GM12878 (cell line): Measurements from ENCODE around the gene SLC16A10. TPM values are rescaled to one million over a fixed set of nuclear protein-coding genes. Genes with fewer than 3 reads are reported as not detected.

ENCODE experiments used
- ATF3 ChIP-seq: IDR thresholded peaks from 2 replicates; pipeline ENCODE4 v1.6.1; 2011; ENCODE audit warnings: low read depth, mild to moderate bottlenecking, low read length, moderate library complexity, borderline replicate concordance; ENCODE audit errors: extremely low read depth
- ATF7 ChIP-seq: fragments of 450-650 bp; IDR thresholded peaks from 2 replicates; pipeline ENCODE4 v1.6.1; 2016; ENCODE audit warnings: low read depth, mild to moderate bottlenecking
- CBFB ChIP-seq: IDR thresholded peaks from 2 replicates; pipeline ENCODE4 v1.6.1; 2016; ENCODE audit warnings: antibody characterized with exemption, low read depth
- CHD2 ChIP-seq: IDR thresholded peaks from 2 replicates; pipeline ENCODE4 v1.6.1; 2011; ENCODE audit warnings: low read depth, low read length, improper control_type of control experiment, borderline replicate concordance
- EP300 ChIP-seq, 2 experiments: fragments of 150-350 bp in 1 of 2; IDR thresholded peaks; 2 replicates each; pipeline ENCODE4 v1.6.1; 2011 to 2012; ENCODE audit warnings: low read depth in 2 of 2, low read length in 2 of 2, borderline replicate concordance in 1 of 2, improper control_type of control experiment in 1 of 2, inconsistent platforms in 1 of 2; ENCODE audit not compliant: control insufficient read depth in 1 of 2
- FOS ChIP-seq: IDR thresholded peaks from 3 replicates; pipeline ENCODE4 v1.6.1; 2011; ENCODE audit warnings: borderline replicate concordance; ENCODE audit not compliant: insufficient read length; ENCODE audit errors: extremely low read depth
- GABPA ChIP-seq: IDR thresholded peaks from 2 replicates; pipeline ENCODE4 v1.6.1; 2014; ENCODE audit warnings: antibody characterized with exemption, low read depth, mild to moderate bottlenecking, inconsistent platforms
- HDGF ChIP-seq: fragments of 450-650 bp; IDR thresholded peaks from 2 replicates; pipeline ENCODE4 v1.6.1; 2016; ENCODE audit warnings: antibody characterized with exemption
- MTA3 ChIP-seq: IDR thresholded peaks from 2 replicates; pipeline ENCODE4 v1.6.1; 2012; ENCODE audit warnings: low read length, inconsistent platforms, borderline replicate concordance
- MXI1 ChIP-seq: fragments of 150-350 bp; IDR thresholded peaks from 2 replicates; pipeline ENCODE4 v1.6.1; 2011; ENCODE audit warnings: low read depth, mild to moderate bottlenecking, inconsistent platforms, low read length, improper control_type of control experiment
- NR2F1 ChIP-seq: fragments of 450-650 bp; conservative IDR thresholded peaks from 2 replicates; pipeline ENCODE4 v1.6.1; 2017; ENCODE audit warnings: mild to moderate bottlenecking
- POLR2A ChIP-seq: IDR thresholded peaks from 2 replicates; pipeline ENCODE4 v1.6.1; 2011; ENCODE audit warnings: low read depth, mild to moderate bottlenecking, low read length
- RB1 ChIP-seq: fragments of 450-650 bp; formaldehyde crosslinking; IDR thresholded peaks from 2 replicates; pipeline ENCODE4 v1.6.1; 2017; ENCODE audit warnings: mild to moderate bottlenecking, borderline replicate concordance
- REST ChIP-seq: IDR thresholded peaks from 2 replicates; pipeline ENCODE4 v1.6.1; 2012; ENCODE audit warnings: mild to moderate bottlenecking, low read depth, low read length
- SIX5 ChIP-seq: IDR thresholded peaks from 2 replicates; pipeline ENCODE4 v1.6.1; 2011; ENCODE audit warnings: mild to moderate bottlenecking, low read depth, low read length, moderate library complexity; ENCODE audit not compliant: severe bottlenecking
- SMARCA5 ChIP-seq: fragments of 450-650 bp; IDR thresholded peaks from 2 replicates; pipeline ENCODE4 v1.6.1; 2017; ENCODE audit warnings: mild to moderate bottlenecking
- SPI1 ChIP-seq: IDR thresholded peaks from 2 replicates; pipeline ENCODE4 v1.6.1; 2011; ENCODE audit warnings: low read depth, mild to moderate bottlenecking, low read length, moderate library complexity, borderline replicate concordance; ENCODE audit not compliant: insufficient read depth
- SREBF2 ChIP-seq: IDR thresholded peaks from 2 replicates; pipeline ENCODE4 v1.6.1; 2012; ENCODE audit warnings: mild to moderate bottlenecking, low read length
- TAF1 ChIP-seq: IDR thresholded peaks from 2 replicates; pipeline ENCODE4 v1.6.1; 2011; ENCODE audit warnings: mild to moderate bottlenecking, low read depth, low read length, borderline replicate concordance
- TCF12 ChIP-seq: IDR thresholded peaks from 2 replicates; pipeline ENCODE4 v1.6.1; 2011; ENCODE audit warnings: low read depth, mild to moderate bottlenecking, low read length
- YY1 ChIP-seq: IDR thresholded peaks from 2 replicates; pipeline ENCODE4 v1.6.1; 2011; ENCODE audit warnings: low read depth, mild to moderate bottlenecking, low read length
- ZNF207 ChIP-seq: fragments of 450-650 bp; IDR thresholded peaks from 2 replicates; pipeline ENCODE4 v1.6.1; 2014; ENCODE audit warnings: antibody characterized with exemption, mild to moderate bottlenecking, borderline replicate concordance
- ZNF592 ChIP-seq: fragments of 450-650 bp; IDR thresholded peaks from 2 replicates; pipeline ENCODE4 v1.6.1; 2017; ENCODE audit warnings: mild to moderate bottlenecking, moderate library complexity
- polyA plus RNA-seq, 11 experiments: library from polyadenylated mRNA; depleted of rRNA in 4 of 11; unstranded in 6 of 11; stranded (reverse) in 5 of 11; fragments of >200 nt; fragmentation: Nextera tagmentation in 4 of 11; fragmentation: Illumina TruSeq in 1 of 11; extraction: Ambion mirVana in 4 of 11; extraction: Trizol in 1 of 11; gene quantifications; 1 replicate in 1 of 11; 2 replicates in 10 of 11; pipeline versions ENCODE4 v1.2.1 to v1.2.3, GENCODE V29; 2011 to 2016; ENCODE audit warnings: inconsistent platforms in 2 of 11, missing spikeins in 2 of 11, low read depth in 1 of 11
- total RNA-seq, 4 experiments: library from RNA; depleted of rRNA in 3 of 4; stranded (reverse); fragments of >200 nt in 3 of 4; fragmentation: Illumina TruSeq in 1 of 4; extraction: Trizol in 1 of 4; gene quantifications; 2 replicates each; pipeline versions ENCODE4 v1.2.1 to v1.2.3, GENCODE V29; 2013 to 2021

The SLC16A10 gene
- total and polyA plus RNA-seq, 10 of the 15 experiments (the other 5 are each of a cell fraction or from before 2014, with no cell fraction given) = 2.3 to 19.0 (median 8.0) TPM

GRCh38 chr6:111259089-111259831, 172.0 kb downstream of the SLC16A10 start (continued):
- TF ChIP-seq ZNF592 = peak; percentile 80; the same call in 1 of the 2 replicates
- TF ChIP-seq TCF12 = peak; percentile 66
- no peak; the same call in 1 of the 2 replicates for TF ChIP-seq SMARCA5
- TF ChIP-seq ATF7 = peak; percentile 48
- 0 out of 2 replicates have a peak, but pooled peaks have one; percentile 12 for TF ChIP-seq RB1
- TF ChIP-seq GABPA = peak; percentile 90
- TF ChIP-seq SREBF2 = no peak
- TF ChIP-seq SIX5 = peak; percentile 19
- peak; percentile 88; the same call in 1 of the 2 replicates for TF ChIP-seq ZNF207
- peak; percentile 71 for TF ChIP-seq TAF1
- no peak for TF ChIP-seq FOS
- peak; percentile 35; the same call in 1 of the 2 replicates for TF ChIP-seq CHD2
- peak; percentile 96 for TF ChIP-seq ATF3
- TF ChIP-seq MTA3 = no peak
- peak; percentile 98 for TF ChIP-seq MXI1
- TF ChIP-seq YY1 = peak; percentile 77
- TF ChIP-seq CBFB = peak; percentile 39; the same call in 1 of the 2 replicates
- no peak for TF ChIP-seq REST
- peak in 1 of 2 experiments; percentile 88; a peak in 2 of 4 replicates for TF ChIP-seq EP300 (IDR thresholded peaks at IDR 0.05; ENCODE audit: borderline replicate concordance in 1 of 2, control insufficient read depth in 1 of 2, low read depth in 2 of 2, low read length in 2 of 2)
- peak; percentile 43 for TF ChIP-seq NR2F1
- peak; percentile 48; the same call in 1 of the 2 replicates for TF ChIP-seq SPI1
- peak; percentile 95 for TF ChIP-seq POLR2A
- TF ChIP-seq HDGF = no peak
